ENCODE measurements around the gene USP6NL.

Gene USP6NL

GRCh38 chr10:11588873-11589574, 22.4 kb downstream of the USP6NL start:
- no peak for DNase-seq

DNA sequence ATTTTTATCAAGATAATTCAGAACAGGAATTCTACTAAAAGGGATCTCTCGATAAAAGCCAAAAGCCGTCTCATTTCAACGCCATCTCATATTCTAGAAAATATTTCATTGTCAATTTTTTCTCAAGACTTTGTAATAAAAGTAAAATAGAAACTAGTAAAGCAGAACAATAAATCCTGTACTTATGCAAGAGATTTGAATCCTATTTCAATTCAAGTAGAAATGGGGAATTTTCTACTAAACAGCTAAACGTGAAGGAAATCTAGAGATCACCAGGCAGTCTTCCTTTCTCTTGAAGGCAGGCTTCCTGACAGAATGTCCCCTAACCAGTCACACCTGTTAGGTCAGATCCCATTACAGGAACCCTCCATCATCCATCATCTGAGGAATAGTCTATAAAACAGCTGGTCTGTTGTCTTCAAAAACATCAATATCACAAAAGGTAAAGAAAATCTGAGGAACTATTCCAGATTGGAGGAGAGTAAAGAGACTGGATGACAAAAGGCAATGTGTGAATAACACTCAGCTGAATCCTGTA, 23.7 kb downstream of the USP6NL start:
- no peak for DNase-seq

DNA sequence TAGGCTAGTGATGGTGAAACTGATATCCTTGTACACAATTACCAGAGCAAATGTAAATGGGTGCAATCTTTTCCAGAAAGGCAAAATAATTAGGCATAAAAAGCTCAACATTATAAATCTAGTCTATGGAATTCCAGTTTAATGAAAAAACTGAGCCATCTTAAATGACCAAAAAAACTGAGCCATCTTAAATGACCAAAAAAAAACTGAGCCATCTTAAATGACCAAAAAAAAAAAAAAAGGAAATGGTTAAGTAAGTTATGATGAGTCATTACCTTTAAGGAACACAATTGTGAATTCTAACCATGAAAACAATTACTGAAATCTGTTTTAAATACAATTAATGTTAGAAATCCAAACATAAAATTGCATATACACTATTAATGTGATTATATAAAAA, 25.3 kb downstream of the USP6NL start:
- no peak for DNase-seq

GRCh38 chr10:11581213-11581612, 30.2 kb downstream of the USP6NL start:
- DNase-seq, result no peak

DNA sequence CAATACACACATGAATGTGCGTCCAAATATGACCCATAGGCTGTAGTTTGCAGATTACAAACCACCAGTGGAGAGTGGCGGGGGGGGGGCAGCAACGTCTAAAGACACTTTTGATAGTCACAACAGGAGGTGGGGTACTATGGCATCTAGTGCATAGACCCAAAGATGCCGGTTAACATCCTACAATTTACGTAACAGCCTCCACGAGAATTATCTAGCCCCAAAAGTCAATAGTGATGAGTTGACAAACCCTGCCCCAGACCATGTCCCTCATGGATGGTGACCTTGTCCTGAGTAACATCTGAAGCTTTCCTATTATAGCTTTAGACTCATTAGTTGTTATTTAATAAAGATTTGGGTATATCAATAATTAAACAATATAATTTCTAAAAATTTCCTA, 31.6 kb downstream of the USP6NL start:
- DNase-seq, result no peak

GRCh38 chr10:11578802-11579255, 32.6 kb downstream of the USP6NL start:
- DNase-seq, result no peak

DNA sequence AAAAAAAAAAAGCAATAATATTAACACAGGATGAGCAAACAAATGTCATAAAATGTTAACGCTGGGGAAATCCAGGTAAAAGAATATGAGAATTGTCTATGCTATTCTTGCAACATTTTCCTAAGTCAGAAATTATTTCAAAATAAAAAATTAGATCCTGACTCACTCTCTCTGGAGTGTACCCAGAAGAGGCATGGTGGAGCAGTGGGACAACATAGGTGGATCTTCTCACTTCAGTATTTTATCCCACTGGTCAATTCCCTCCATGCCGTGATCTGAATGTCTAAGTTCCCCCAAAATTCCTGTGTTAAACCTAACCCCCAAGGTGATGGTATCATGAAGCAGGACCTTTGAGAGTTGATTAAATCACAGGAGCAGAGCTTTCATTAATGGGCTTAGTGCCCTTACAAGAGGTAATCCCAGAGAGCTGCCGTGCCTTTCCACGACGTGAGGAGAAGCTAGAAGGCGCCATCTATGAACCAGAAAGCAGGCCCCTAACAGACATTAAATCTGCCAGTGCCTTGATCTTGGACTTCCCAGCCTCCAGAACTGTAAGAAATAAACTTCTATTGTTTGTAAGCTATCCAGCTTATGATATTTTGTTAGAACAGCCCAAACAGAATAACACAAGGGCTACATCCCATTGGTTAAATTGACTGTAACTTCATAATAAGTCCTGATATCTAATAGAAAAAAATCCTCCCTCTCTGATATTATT, 35.2 kb downstream of the USP6NL start:
- no peak for DNase-seq

DNA sequence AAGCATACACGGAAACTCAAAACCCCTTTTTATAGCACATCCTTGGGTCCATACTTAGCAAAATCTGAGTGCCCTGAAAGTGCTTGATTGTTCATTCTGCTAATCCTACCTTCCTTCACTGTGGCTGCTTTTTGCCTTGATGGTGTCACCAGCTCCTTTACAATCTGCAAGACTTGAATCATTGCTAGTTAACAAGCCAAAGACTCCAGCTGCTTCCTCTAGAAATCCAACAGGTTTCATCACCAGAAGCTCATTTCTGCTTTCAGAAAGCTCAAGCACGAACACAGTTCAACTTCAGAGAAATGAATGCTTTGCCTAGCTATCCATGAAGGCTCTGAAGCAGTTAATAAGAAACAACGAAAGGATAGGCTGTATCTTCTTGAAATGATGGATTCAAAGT, 38.0 kb downstream of the USP6NL start:
- DNase-seq, result no peak

DNA sequence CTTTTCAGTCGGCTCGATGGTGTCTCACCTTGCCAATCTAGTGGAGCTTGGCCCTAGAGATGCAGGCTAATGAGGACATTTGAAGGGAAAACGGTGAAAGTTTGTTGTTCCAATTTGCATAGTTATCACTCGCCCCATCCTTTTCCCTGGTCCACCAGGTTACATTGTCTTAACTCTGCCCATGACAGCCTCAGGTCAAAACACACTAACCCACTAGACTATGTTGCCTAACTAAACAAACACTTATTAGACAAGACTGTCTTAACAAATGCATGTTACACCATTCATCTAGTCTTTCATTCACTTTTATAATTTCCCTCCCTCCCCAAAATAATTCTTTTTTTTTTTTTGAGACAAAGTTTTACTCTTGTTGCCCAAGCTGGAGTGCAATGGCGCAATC, 40.7 kb downstream of the USP6NL start:
- DNase-seq, result no peak

DNA sequence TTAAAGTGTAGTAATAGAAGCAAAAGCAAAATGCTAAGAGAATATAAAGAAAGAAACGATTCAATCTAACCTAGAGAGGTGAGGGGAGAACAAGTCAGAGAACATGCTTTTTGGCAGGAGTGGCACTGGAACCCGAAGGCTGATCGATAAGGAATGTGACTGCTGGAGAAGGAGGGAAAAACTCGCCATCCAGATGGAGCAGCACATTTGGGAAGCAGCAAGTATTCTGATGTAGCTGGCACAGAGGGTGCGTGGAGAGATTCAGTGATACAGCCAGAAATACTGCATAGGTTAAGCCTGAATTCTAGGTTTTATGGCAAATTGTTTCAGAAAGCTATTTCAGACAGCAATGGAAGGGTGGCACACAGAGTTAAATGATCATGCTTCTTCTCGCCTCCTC, 42.0 kb downstream of the USP6NL start:
- DNase-seq, result no peak

GRCh38 chr10:11568578-11568977, 42.9 kb downstream of the USP6NL start:
- DNase-seq, result no peak

GRCh38 chr10:11564741-11565140, 46.7 kb downstream of the USP6NL start:
- DNase-seq, result no peak

DNA sequence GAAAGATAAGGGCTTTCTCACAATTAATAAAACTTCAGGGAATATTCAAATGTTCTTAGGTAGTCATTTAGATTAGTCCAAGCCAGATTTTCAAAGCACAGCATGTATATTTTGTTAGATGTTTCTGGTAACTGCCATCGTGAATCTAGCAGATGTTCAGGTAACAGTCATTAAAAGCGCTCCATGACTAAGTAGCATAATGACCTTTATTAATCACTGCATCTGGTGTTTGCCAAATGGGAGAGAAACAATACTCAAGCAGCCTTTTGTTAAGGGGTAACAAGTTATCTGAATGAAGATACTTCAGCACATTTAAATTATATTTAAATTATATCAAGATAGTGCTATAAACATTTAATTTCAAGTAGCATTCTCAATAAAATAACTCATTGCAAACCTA, 47.5 kb downstream of the USP6NL start:
- DNase-seq, result no peak

- DNase-seq, result no peak
Observed at GRCh38 chr10:11562888-11563287, 48.6 kb downstream of the USP6NL start.

DNA sequence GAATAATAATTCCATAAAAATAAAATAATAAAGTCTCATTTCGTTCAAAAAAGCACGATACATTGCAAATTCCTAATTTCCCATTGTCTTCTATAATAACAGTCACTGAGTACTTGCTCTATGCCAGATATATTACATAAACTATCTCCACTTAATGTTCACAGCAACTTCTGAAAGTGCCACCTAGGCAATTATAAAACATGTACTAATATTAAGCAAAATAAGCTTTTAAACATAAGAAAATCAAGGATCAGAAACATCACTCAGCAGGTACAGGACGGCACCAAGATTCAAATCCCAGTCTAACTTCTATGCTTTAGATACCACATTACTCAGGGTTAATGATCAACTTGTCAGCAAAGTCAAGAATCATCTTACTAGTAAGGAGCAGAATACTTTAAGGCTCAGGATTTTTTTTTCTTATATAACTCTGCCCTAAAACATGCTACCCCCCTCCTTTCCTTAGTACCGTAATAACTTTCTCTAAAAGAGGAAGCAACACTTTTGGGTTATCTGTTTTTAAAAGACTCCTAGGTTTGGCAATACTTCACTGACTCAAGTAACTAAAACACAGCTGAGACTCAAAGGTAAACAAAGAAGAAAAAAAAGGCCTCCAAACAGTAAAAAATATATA, 51.3 kb downstream of the USP6NL start:
- DNase-seq, result no peak

DNA sequence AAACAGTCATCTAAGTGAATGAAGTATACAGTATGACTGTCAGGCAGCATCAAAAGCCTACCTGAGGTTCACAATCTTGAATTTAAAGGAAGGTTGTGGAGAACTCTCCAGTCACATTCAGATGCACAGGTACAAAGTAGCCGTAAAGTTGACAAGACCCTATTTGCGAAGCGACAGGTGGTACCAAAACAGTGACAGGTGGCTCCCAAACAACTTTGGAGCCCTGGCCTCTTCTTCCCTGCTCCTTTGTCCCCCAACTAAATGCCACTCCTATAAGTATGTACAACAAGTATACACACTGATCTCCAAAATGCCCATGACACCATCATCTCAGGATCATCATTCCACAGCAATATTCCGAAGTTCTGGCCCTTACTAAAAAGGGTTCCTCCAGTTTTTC, 53.5 kb downstream of the USP6NL start:
- DNase-seq, result no peak

GRCh38 chr10:11557513-11557912, 53.9 kb downstream of the USP6NL start:
- no peak for DNase-seq

DNA sequence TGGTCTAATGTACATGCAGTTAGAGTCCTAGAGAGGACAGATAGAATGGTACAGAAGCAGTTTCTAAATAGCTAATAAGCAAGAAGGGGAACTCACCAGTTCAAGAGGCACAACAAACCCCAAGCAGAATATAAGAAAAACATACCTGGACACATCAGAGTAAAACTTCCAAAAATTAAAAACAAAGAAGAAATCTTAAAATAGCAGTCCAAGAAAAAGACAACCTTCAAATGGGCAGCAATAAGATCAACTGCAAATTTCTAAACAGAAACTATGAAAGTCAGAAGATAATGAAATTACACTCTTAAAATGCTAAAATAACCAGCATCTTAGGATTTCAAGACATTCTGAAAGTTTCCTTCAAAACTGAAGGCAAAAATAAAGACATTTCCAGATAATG, 55.9 kb downstream of the USP6NL start:
- no peak for DNase-seq

GRCh38 chr10:11553773-11554381, 57.6 kb downstream of the USP6NL start:
- DNase-seq, result no peak

DNA sequence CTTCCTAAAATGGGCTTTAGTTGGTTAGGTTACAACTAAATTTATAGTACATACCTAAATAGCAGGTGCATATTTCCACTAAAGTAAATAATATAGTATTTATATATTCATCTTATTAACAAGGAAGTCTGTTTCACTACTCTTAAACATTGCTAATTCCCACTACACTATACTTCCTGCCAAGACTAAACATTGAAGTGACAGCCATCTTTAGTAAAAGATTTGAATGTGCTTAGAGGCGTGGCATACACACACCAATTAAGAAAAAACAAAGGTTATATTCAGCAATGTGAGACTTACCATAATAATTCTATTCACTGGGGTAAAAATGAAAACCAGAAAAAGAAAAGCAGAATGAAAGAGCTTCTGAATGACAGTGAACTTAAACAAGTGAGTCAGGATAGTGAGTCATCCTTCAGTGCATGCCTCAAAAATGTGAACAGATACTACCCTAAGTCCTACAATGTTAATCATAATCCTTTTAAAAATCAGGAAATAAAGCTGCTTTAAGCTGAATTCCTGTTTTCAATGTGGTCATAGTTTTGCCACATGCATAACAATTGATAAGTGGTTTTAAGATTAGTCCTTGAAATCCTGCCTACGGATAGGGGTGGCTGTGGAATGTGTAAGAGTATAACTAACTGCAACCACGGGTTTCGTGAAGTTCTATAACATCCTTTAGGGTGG, 59.4 kb downstream of the USP6NL start:
- no peak for DNase-seq

DNA sequence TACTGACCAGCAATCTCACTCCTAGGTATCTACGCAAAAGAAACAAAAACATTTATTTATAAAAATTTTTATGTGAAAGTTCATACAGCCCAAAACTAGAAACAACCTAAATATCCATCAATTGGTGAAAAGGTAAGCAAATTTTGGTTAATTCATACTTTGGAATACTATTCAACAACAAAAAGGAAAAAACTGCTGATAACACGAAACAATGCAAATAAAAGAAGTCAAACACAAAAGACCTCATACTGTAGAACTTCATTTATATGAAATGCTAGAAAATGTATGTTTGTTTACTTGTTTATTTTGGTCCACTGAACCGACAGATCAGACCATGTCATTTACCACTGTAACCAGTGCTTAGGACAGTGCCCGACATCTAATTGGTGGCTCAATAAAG, 60.3 kb downstream of the USP6NL start:
- no peak for DNase-seq

GRCh38 chr10:11548768-11549099, 62.7 kb downstream of the USP6NL start:
- no peak for DNase-seq

All from NCI-H526 treated with DMSO at 0.1 percent for 48 hours (cell line).